ENCODE data around the gene CTSK. TPM values are rescaled to one million over a fixed set of nuclear protein-coding genes. Genes with fewer than 3 reads are reported as not detected.

CTSK gene
- total RNA-seq, 1 experiment from 2014 or later: 4.2 TPM

GRCh38 chr1:150763018-150763417 lies 45.0 kb downstream of the CTSK start:
- Histone ChIP-seq H3K4me1 (ENCODE audit: insufficient read depth, low read length) (no peaks in the 10 kb centered on the region), H3K79me1 (ENCODE audit: insufficient read depth, low read depth, low read length, poor library complexity, severe bottlenecking) (no peaks in the 10 kb centered on the region), H2BK12ac (ENCODE audit: insufficient read length, low read depth, low read length) (no peak overlapping the region), H2AK5ac (ENCODE audit: insufficient read length, low read length) (no peak overlapping the region), H4K20me1 (ENCODE audit: control insufficient read depth, insufficient read depth, insufficient read length) (no peaks in the 10 kb centered on the region), H4K5ac (ENCODE audit: insufficient read length, low read depth, low read length) (no peak overlapping the region), H3K23ac (ENCODE audit: insufficient read length, low read depth, low read length) (no peak overlapping the region), H4K91ac (ENCODE audit: insufficient read length, low read depth, low read length) (no peak overlapping the region), H3K9ac (ENCODE audit: extremely low read depth, insufficient read length, low read length) (no peak overlapping the region), H2AFZ (ENCODE audit: low read length) (no peak overlapping the region), H3K14ac (ENCODE audit: insufficient read depth, low read length) (no peak overlapping the region), H2BK15ac (ENCODE audit: low read depth, low read length) (no peak overlapping the region), H4K8ac (replicated peaks; ENCODE audit: insufficient read length, low read depth, low read length) (no peak overlapping the region), H3K9me3 (ENCODE audit: control insufficient read depth, low read depth, low read length) (no peaks in the 10 kb centered on the region), H3K18ac (ENCODE audit: insufficient read length, low read depth, low read length) (no peak overlapping the region), H3K27me3 (ENCODE audit: insufficient read depth, low read length) (no peaks in the 10 kb centered on the region), H2BK20ac (ENCODE audit: low read depth, low read length, poor library complexity, severe bottlenecking) (no peak overlapping the region), H3K56ac (ENCODE audit: insufficient read length, low read depth, low read length) (no peak overlapping the region), H3K4ac (ENCODE audit: low read depth, low read length) (no peak overlapping the region), H3K23me2 (ENCODE audit: insufficient read length, low read depth, low read length, poor library complexity, severe bottlenecking) (no peaks in the 10 kb centered on the region), H2BK5ac (ENCODE audit: insufficient read length, low read length) (no peak overlapping the region), H3K27ac (ENCODE audit: insufficient read length, low read depth, low read length) (no peak overlapping the region), H3K4me2 (ENCODE audit: insufficient read depth, insufficient read length, low read length) (no peak overlapping the region), H3K79me2 (ENCODE audit: insufficient read depth, low read length) (no peaks in the 10 kb centered on the region), H3T11ph (ENCODE audit: low read length) (no peak overlapping the region), H2BK120ac (ENCODE audit: low read depth, low read length, poor library complexity, severe bottlenecking) (no peak overlapping the region)
- Mint-ChIP-seq H3K9me3 (peaks cover 7% of the 10 kb centered on the region in 2 experiments), H3K4me1 (no peaks in the 10 kb centered on the region), H3K36me3 (ENCODE audit: insufficient read depth in 1 of 3, low read depth in 3 of 3) (peaks cover 0 to 7% (median 5%) of the 10 kb centered on the region in 3 experiments; a peak in 5 of 7 replicates), H3K27ac (no peak overlapping the region), H3K27me3 (ENCODE audit: low read depth) (peaks cover 3% of the 10 kb centered on the region; the same call in 1 of the 2 replicates), H3K4me3 (no peak overlapping the region)
- TF ChIP-seq, protein P1, sequence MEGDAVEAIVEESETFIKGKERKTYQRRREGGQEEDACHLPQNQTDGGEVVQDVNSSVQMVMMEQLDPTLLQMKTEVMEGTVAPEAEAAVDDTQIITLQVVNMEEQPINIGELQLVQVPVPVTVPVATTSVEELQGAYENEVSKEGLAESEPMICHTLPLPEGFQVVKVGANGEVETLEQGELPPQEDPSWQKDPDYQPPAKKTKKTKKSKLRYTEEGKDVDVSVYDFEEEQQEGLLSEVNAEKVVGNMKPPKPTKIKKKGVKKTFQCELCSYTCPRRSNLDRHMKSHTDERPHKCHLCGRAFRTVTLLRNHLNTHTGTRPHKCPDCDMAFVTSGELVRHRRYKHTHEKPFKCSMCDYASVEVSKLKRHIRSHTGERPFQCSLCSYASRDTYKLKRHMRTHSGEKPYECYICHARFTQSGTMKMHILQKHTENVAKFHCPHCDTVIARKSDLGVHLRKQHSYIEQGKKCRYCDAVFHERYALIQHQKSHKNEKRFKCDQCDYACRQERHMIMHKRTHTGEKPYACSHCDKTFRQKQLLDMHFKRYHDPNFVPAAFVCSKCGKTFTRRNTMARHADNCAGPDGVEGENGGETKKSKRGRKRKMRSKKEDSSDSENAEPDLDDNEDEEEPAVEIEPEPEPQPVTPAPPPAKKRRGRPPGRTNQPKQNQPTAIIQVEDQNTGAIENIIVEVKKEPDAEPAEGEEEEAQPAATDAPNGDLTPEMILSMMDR (conservative IDR thresholded peaks at IDR 0.05): no peak
- no CpG with 5 or more reads among the region's 3 CpGs for WGBS (ENCODE audit: extremely low coverage, insufficient read length, low lambda C conversion rate)
- no peak for DNase-seq
